A673 (cell line): ENCODE results near the gene COG2. TPM values are rescaled to one million over a fixed set of nuclear protein-coding genes. Genes with fewer than 3 reads are reported as not detected.

ENCODE experiments used
- BruUV-seq: library from RNA; stranded (reverse); fragments of 400-500 nt; replicated peaks from 2 replicates; lab custom pipeline; 2021; lab: Mats Ljungman, UMichigan
- CTCF ChIA-PET: fragments of 300-600 bp; sonication (Branson Sonifier 250); formaldehyde crosslinking; loops from one replicate; lab custom pipeline; 2022; ENCODE audit warnings: antibody characterized with exemption; lab: Charles Lee
- POLR2A ChIA-PET: fragments of 300-600 bp; sonication (Branson Sonifier 250); formaldehyde crosslinking; loops from one replicate; lab custom pipeline; 2022; ENCODE audit warnings: antibody characterized with exemption; ENCODE audit not compliant: low non-redundant PET; lab: Charles Lee
- DNase-seq: peaks from one replicate; pipeline ENCODE4 v3.0.0-alpha.2; 2015; ENCODE audit warnings: low spot score
- H3K27ac ChIP-seq: fragments of 200-600 bp; sonication (generic); 2 replicates; pipeline ENCODE4 v1.5.1; 2016; ENCODE audit warnings: mixed run types, low read depth, mild to moderate bottlenecking, mixed read lengths, antibody characterized with exemption, low read length; ENCODE audit not compliant: poor library complexity, severe bottlenecking
- H3K27me3 ChIP-seq: fragments of 200-600 bp; sonication (generic); replicated peaks from 2 replicates; pipeline ENCODE4 v1.6.1; 2017; ENCODE audit warnings: mixed run types, low read depth, mild to moderate bottlenecking, mixed read lengths, antibody characterized with exemption, low read length; ENCODE audit not compliant: insufficient read depth, poor library complexity
- H3K36me3 ChIP-seq: fragments of 200-600 bp; sonication (generic); 2 replicates; pipeline ENCODE4 v1.6.1; 2016; ENCODE audit warnings: mixed run types, mild to moderate bottlenecking, mixed read lengths, antibody characterized with exemption, low read length; ENCODE audit not compliant: insufficient read depth, poor library complexity, severe bottlenecking
- H3K4me1 ChIP-seq: fragments of 200-600 bp; sonication (generic); 2 replicates; pipeline ENCODE4 v1.6.1; 2017; ENCODE audit warnings: mixed run types, mild to moderate bottlenecking, mixed read lengths, antibody characterized with exemption, low read length; ENCODE audit not compliant: insufficient read depth, poor library complexity, severe bottlenecking
- H3K4me3 ChIP-seq: fragments of 200-600 bp; sonication (generic); 2 replicates; pipeline ENCODE4 v1.5.1; 2016; ENCODE audit warnings: low read depth, mixed run types, mild to moderate bottlenecking, mixed read lengths, low read length; ENCODE audit not compliant: poor library complexity, severe bottlenecking
- H3K9me3 ChIP-seq: fragments of 200-600 bp; sonication (generic); 2 replicates; pipeline ENCODE4 v1.6.1; 2016; ENCODE audit warnings: mixed run types, low read depth, mild to moderate bottlenecking, mixed read lengths, antibody characterized with exemption, low read length; ENCODE audit not compliant: poor library complexity, severe bottlenecking
- EZH2 ChIP-seq: fragments of 200-600 bp; sonication (generic); IDR thresholded peaks from 2 replicates; pipeline ENCODE4 v1.6.1; 2017; ENCODE audit warnings: borderline replicate concordance, low read depth, mild to moderate bottlenecking, mixed read lengths, antibody characterized with exemption, low read length; ENCODE audit not compliant: poor library complexity, severe bottlenecking
- intact Hi-C: fragments of 100-400 bp; cut with micrococcal nuclease; formaldehyde crosslinking; loops from one replicate; pipeline ENCODE4 v1.10.0; 2022; ENCODE audit not compliant: unreplicated experiment
- total RNA-seq: library from RNA; stranded (reverse); gene quantifications from 2 replicates; pipeline ENCODE4 v1.2.3, GENCODE V29; 2021
- TF ChIP-seq, protein P1 (sequence below): fragments of 300-800, 200-600 bp; sonication (generic); conservative IDR thresholded peaks from 2 replicates; pipeline ENCODE4 v1.5.1; 2017; ENCODE audit warnings: low read depth, mild to moderate bottlenecking, antibody characterized with exemption, low read length, moderate library complexity, mixed read lengths

COG2 gene
- total RNA-seq, 1 experiment from 2014 or later = 20.3 TPM

DNA sequence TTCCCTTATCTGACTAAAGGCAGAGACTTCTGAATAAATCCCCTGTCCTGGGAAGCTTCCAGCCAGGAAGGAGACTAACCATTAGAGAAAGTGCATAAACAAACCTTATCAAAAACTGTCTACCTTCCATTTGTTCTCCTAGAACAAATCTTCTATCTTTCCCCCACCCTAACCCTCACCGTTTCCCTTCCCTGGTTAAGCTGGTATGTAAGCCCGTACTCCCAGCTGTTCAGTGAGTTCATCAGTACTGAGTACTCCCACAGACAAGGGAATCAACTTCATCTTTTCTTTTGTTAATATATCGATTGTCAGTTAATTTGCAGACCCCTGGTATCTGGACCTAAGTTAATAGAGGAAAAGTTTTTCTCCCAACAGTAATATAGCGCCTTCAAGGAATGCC, 20.1 kb upstream of the COG2 start:
- no peaks in the 10 kb centered on the region for H3K4me1 ChIP-seq
- no peak for DNase-seq
- no peaks in the 10 kb centered on the region for H3K36me3 ChIP-seq
- TF ChIP-seq, protein P1, sequence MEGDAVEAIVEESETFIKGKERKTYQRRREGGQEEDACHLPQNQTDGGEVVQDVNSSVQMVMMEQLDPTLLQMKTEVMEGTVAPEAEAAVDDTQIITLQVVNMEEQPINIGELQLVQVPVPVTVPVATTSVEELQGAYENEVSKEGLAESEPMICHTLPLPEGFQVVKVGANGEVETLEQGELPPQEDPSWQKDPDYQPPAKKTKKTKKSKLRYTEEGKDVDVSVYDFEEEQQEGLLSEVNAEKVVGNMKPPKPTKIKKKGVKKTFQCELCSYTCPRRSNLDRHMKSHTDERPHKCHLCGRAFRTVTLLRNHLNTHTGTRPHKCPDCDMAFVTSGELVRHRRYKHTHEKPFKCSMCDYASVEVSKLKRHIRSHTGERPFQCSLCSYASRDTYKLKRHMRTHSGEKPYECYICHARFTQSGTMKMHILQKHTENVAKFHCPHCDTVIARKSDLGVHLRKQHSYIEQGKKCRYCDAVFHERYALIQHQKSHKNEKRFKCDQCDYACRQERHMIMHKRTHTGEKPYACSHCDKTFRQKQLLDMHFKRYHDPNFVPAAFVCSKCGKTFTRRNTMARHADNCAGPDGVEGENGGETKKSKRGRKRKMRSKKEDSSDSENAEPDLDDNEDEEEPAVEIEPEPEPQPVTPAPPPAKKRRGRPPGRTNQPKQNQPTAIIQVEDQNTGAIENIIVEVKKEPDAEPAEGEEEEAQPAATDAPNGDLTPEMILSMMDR = no peak
- TF ChIP-seq EZH2 = no peak
- intact Hi-C loops = no loop called here
- no peaks in the 10 kb centered on the region for H3K9me3 ChIP-seq
- H3K27ac ChIP-seq = no peak overlapping the region
- BruUV-seq = no TSS peak
- ChIA-PET POLR2A (interaction anchor here (0.5 kb wide), 1 partner anchor 998 kb away, joined by 3 read pairs; no protein-coding TSS in a partner anchor), CTCF (no interaction called here)
- H3K4me3 ChIP-seq = no peak overlapping the region
- H3K27me3 ChIP-seq = no peaks in the 10 kb centered on the region

DNA sequence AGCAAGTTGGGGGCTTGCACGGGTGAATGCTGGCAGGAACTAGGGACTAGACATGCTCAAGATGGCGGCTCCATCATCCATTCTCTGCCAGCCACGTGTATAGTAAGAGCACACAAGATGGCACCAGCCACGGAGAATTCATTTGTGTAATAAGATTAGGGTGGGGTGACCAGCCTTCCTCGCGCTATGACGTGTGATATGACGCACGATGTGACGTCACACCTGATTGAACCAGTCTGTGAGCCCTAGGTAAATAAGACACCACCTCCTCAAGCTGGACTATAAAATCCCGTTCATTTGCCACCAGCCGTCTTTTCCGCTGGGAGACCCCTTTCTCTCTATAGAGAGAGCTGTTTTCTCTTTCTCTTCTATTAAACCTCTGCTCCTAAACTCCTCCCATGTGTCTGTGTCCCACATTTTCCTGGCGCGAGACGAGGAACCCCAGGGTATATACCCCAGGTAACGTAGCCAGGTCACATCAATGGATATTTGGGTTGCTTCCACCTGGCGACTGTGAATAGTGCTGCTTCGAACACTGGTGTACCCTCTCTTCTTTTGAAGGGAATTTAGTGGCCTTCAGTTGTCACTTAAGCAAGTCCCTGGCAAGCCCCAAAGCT, 18.1 kb upstream of the COG2 start:
- TF ChIP-seq, protein P1 = no peak
- no peak for TF ChIP-seq EZH2

GRCh38 chr1:230626232-230626631, 16.0 kb upstream of the COG2 start:
- no peaks in the 10 kb centered on the region for H3K36me3 ChIP-seq
- ChIA-PET POLR2A (no interaction called here), CTCF (interaction anchor here (0.7 kb wide), 1 partner anchor 167 kb away, joined by 3 read pairs; no protein-coding TSS in a partner anchor)
- no TSS peak for BruUV-seq
- H3K27me3 ChIP-seq = no peaks in the 10 kb centered on the region
- H3K27ac ChIP-seq = no peak overlapping the region
- DNase-seq = no peak
- intact Hi-C loops = no loop called here
- H3K9me3 ChIP-seq = no peaks in the 10 kb centered on the region
- TF ChIP-seq, protein P1 = no peak
- no peak for TF ChIP-seq EZH2
- no peaks in the 10 kb centered on the region for H3K4me1 ChIP-seq
- H3K4me3 ChIP-seq = no peak overlapping the region

More for the DNA sequence above, 18.1 kb upstream of the COG2 start:
- Histone ChIP-seq H3K27ac (no peak overlapping the region), H3K27me3 (no peaks in the 10 kb centered on the region), H3K4me3 (no peak overlapping the region), H3K9me3 (no peaks in the 10 kb centered on the region), H3K36me3 (no peaks in the 10 kb centered on the region), H3K4me1 (no peaks in the 10 kb centered on the region)
- no TSS peak for BruUV-seq
- POLR2A ChIA-PET = no interaction called here
- CTCF ChIA-PET = no interaction called here
- intact Hi-C loops = no loop called here
- DNase-seq = no peak
